ENCODE measurements around the gene ZNF823. TPM values are rescaled to one million over a fixed set of nuclear protein-coding genes. Genes with fewer than 3 reads are reported as not detected.
"Not testable (repeated sequence)": the region's sequence is repeated elsewhere in the genome, so short reads cannot be mapped to it uniquely, and the experiment has no call there.

Gene ZNF823
- polyA plus RNA-seq = 1 to 10 TPM; 1.4 to 2.8 (median 2.1) TPM

GRCh38 chr19:11738746-11739620 lies at the start of gene ZNF823:
Gene ZNF823 (minus strand): TSS chr19:11738946. CDS start chr19:11738819, 127 bp downstream.
- H3K27ac ChIP-seq (ENCODE audit: low read depth, low read length) = no peak within 1 kb of the TSS
- WGBS, 3 donors = 0 to 1% (median 1%) methylated on average over 35 of the region's 35 CpGs

- 78 to 89% (median 84%) methylated on average over 3 of the region's 3 CpGs for WGBS, 3 donors
- H3K27ac ChIP-seq (ENCODE audit: low read depth, low read length) = no peak overlapping the region
These were observed 48.8 kb upstream of the ZNF823 start for GRCh38 chr19:11787536-11787935.

- 97 to 98% (median 98%) methylated on average over 3 of the region's 3 CpGs for WGBS, 3 donors
- no peak overlapping the region for H3K27ac ChIP-seq (ENCODE audit: low read depth, low read length)
These were observed 45.6 kb upstream of the ZNF823 start for GRCh38 chr19:11784356-11784755.

- WGBS, 3 donors = 91 to 100% (median 98%) methylated on average over 1 of the region's 1 CpG
These were observed 45.0 kb upstream of the ZNF823 start for GRCh38 chr19:11783767-11784166.

GRCh38 chr19:11781295-11782057 lies 42.7 kb upstream of the ZNF823 start:
- 96 to 98% (median 97%) methylated on average over 5 of the region's 5 CpGs for WGBS, 3 donors

More at GRCh38 chr19:11783767-11784166, 45.0 kb upstream of the ZNF823 start:
- no peak overlapping the region for H3K27ac ChIP-seq (ENCODE audit: low read depth, low read length)

GRCh38 chr19:11780431-11781020 lies 41.8 kb upstream of the ZNF823 start:
- 97 to 99% (median 97%) methylated on average over 7 of the region's 7 CpGs for WGBS, 3 donors
- H3K27ac ChIP-seq (ENCODE audit: low read depth, low read length) = no peak overlapping the region

More at GRCh38 chr19:11781295-11782057, 42.7 kb upstream of the ZNF823 start:
- no peak overlapping the region for H3K27ac ChIP-seq (ENCODE audit: low read depth, low read length)

- H3K27ac ChIP-seq (ENCODE audit: low read depth, low read length) = not testable (repeated sequence)
- WGBS, 3 donors = 97 to 99% (median 99%) methylated on average over 11 of the region's 11 CpGs
These were observed 37.9 kb upstream of the ZNF823 start for GRCh38 chr19:11776669-11777068.

GRCh38 chr19:11771520-11771919 lies 32.8 kb upstream of the ZNF823 start:
- 81 to 85% (median 82%) methylated on average over 11 of the region's 11 CpGs for WGBS, 3 donors

GRCh38 chr19:11769995-11770394 lies 31.2 kb upstream of the ZNF823 start:
- no peak overlapping the region for H3K27ac ChIP-seq (ENCODE audit: low read depth, low read length)
- 90 to 96% (median 91%) methylated on average over 4 of the region's 4 CpGs for WGBS, 3 donors

More at GRCh38 chr19:11771520-11771919, 32.8 kb upstream of the ZNF823 start:
- H3K27ac ChIP-seq (ENCODE audit: low read depth, low read length) = not testable (repeated sequence)

GRCh38 chr19:11767633-11768133 lies 28.9 kb upstream of the ZNF823 start:
- no peak overlapping the region for H3K27ac ChIP-seq (ENCODE audit: low read depth, low read length)
- 1 to 3% (median 1%) methylated on average over 20 of the region's 20 CpGs for WGBS, 3 donors

GRCh38 chr19:11766597-11767591 lies 28.1 kb upstream of the ZNF823 start, which contains the start of gene ZNF441:
Gene ZNF441 (plus strand): TSS chr19:11767000. CDS start chr19:11767194, 194 bp downstream.
- 0% methylated on average over 47 to 61 of the region's 61 CpGs for WGBS, 3 donors
- peak within 1 kb of the TSS; percentile 73 for H3K27ac ChIP-seq (ENCODE audit: low read depth, low read length)

- no peak overlapping the region for H3K27ac ChIP-seq (ENCODE audit: low read depth, low read length)
- 92 to 95% (median 93%) methylated on average over 1 of the region's 1 CpG for WGBS, 3 donors
These were observed 24.9 kb upstream of the ZNF823 start for GRCh38 chr19:11763611-11764010.

GRCh38 chr19:11763117-11763516 lies 24.4 kb upstream of the ZNF823 start:
- 60 to 82% (median 80%) methylated on average over 3 of the region's 3 CpGs for WGBS, 3 donors
- H3K27ac ChIP-seq (ENCODE audit: low read depth, low read length) = no peak overlapping the region

- no peak overlapping the region for H3K27ac ChIP-seq (ENCODE audit: low read depth, low read length)
- 61 to 74% (median 69%) methylated on average over 7 of the region's 7 CpGs for WGBS, 3 donors
These were observed 21.1 kb upstream of the ZNF823 start for GRCh38 chr19:11759805-11760204.

GRCh38 chr19:11756965-11757364 lies 18.2 kb upstream of the ZNF823 start:
- 69 to 90% (median 78%) methylated on average over 1 of the region's 1 CpG for WGBS, 3 donors
- no peak overlapping the region for H3K27ac ChIP-seq (ENCODE audit: low read depth, low read length)

- whole genome bisulfite sequencing, 3 donors = 81 to 87% (median 86%) methylated on average over 4 of the region's 4 CpGs
- H3K27ac ChIP-seq (ENCODE audit: low read depth, low read length) = no peak overlapping the region
These were observed 15.9 kb upstream of the ZNF823 start for GRCh38 chr19:11754663-11755062.

- no peak overlapping the region for H3K27ac ChIP-seq (ENCODE audit: low read depth, low read length)
- 49 to 85% (median 81%) methylated on average over 2 of the region's 2 CpGs for WGBS, 3 donors
These were observed 13.5 kb upstream of the ZNF823 start for GRCh38 chr19:11752244-11752736.

Data from adipose tissue (tissue), 3 donors.